ENCODE results near the gene FBXL5.

- TF ChIP-seq ZNF557 (CRISPR knock-in tag; IDR thresholded peaks at IDR 0.05) (no peak), SMC3 (IDR thresholded peaks at IDR 0.05; ENCODE audit: low read length) (no peak)
Observed at GRCh38 chr4:15702941-15703403, 47.8 kb upstream of the FBXL5 start, which contains the start of gene BST1.
